HEK293 (cell line): Measurements from ENCODE around the gene ZNF609.

Source experiments
- CTCF ChIA-PET: fragments of 350-600 bp; formaldehyde crosslinking; extraction: SDS; loops from one replicate; lab custom pipeline; 2021; ENCODE audit warnings: antibody characterized with exemption; lab: Yijun Ruan, JAX
- POLR2A ChIA-PET: fragments of 300-600 bp; formaldehyde crosslinking; extraction: SDS; loops from one replicate; lab custom pipeline; 2020; ENCODE audit warnings: antibody characterized with exemption, inconsistent platforms; lab: Yijun Ruan, JAX
- H3K27ac ChIP-seq: fragments of 200-500 bp; sonication (Bioruptor generic); 2 replicates; pipeline ENCODE4 v1.5.1; 2014; ENCODE audit warnings: low read depth, low read length, control low read depth, inconsistent platforms; ENCODE audit errors: extremely low read depth
- H3K36me3 ChIP-seq, 2 experiments: fragments of 200-500 bp in 1 of 2; sonication (Bioruptor generic) in 1 of 2; 1 replicate in 1 of 2; 2 replicates in 1 of 2; pipeline ENCODE4 v1.5.1; 2014 to 2017; ENCODE audit warnings: inconsistent platforms in 2 of 2, low read length in 2 of 2; ENCODE audit not compliant: control insufficient read depth in 2 of 2, insufficient read depth in 1 of 2
- H3K4me1 ChIP-seq: fragments of 200-500 bp; sonication (Bioruptor generic); 2 replicates; pipeline ENCODE4 v1.5.1; 2014; ENCODE audit warnings: mild to moderate bottlenecking, low read length, inconsistent platforms; ENCODE audit not compliant: control insufficient read depth, insufficient read depth
- H3K4me3 ChIP-seq: 2 replicates; pipeline ENCODE4 v1.5.1; 2011; ENCODE audit warnings: low read depth, mild to moderate bottlenecking, control low read depth, low read length, moderate library complexity
- H3K9me3 ChIP-seq: fragments of 200-500 bp; sonication (Bioruptor generic); 2 replicates; pipeline ENCODE4 v1.5.1; 2014; ENCODE audit warnings: low read depth, low read length, inconsistent platforms; ENCODE audit not compliant: control insufficient read depth, insufficient read depth
- BCL11B ChIP-seq: fragments of 450-650 bp; formaldehyde crosslinking; IDR thresholded peaks from 2 replicates; pipeline ENCODE4 v1.5.1; 2016; ENCODE audit warnings: low read depth, missing biosample characterization, missing genetic modification characterization
- GLI2 ChIP-seq: fragments of 450-650 bp; formaldehyde crosslinking; IDR thresholded peaks from 2 replicates; pipeline ENCODE4; 2017; ENCODE audit warnings: missing biosample characterization, missing genetic modification characterization, low read depth, borderline replicate concordance
- TRIM28 ChIP-seq: IDR thresholded peaks from 2 replicates; pipeline ENCODE4 v1.6.1; 2011; ENCODE audit warnings: low read length, control low read depth, borderline replicate concordance
- WT1 ChIP-seq: fragments of 450-650 bp; formaldehyde crosslinking; IDR thresholded peaks from 2 replicates; pipeline ENCODE4 v1.5.1; 2016; ENCODE audit warnings: missing biosample characterization, missing genetic modification characterization
- YY2 ChIP-seq: fragments of 450-650 bp; formaldehyde crosslinking; IDR thresholded peaks from 2 replicates; pipeline ENCODE4 v1.5.1; 2016; ENCODE audit warnings: missing biosample characterization, missing genetic modification characterization
- ZBTB44 ChIP-seq: fragments of 450-650 bp; IDR thresholded peaks from 2 replicates; pipeline ENCODE4 v1.5.1; 2018; ENCODE audit warnings: missing biosample characterization, mild to moderate bottlenecking, missing genetic modification characterization
- ZFP69B ChIP-seq: fragments of 450-650 bp; formaldehyde crosslinking; IDR thresholded peaks from 2 replicates; pipeline ENCODE4 v1.5.1; 2016; ENCODE audit warnings: missing biosample characterization, missing genetic modification characterization
- ZNF169 ChIP-seq: fragments of 450-650 bp; formaldehyde crosslinking; IDR thresholded peaks from 2 replicates; pipeline ENCODE4 v1.5.1; 2016; ENCODE audit warnings: missing biosample characterization, missing genetic modification characterization
- ZNF391 ChIP-seq: fragments of 450-650 bp; formaldehyde crosslinking; IDR thresholded peaks from 2 replicates; pipeline ENCODE4 v1.5.1; 2016; ENCODE audit warnings: low read depth, missing biosample characterization, missing genetic modification characterization, borderline replicate concordance
- ZNF433 ChIP-seq: fragments of 450-650 bp; formaldehyde crosslinking; IDR thresholded peaks from 2 replicates; pipeline ENCODE4 v1.5.1; 2016; ENCODE audit warnings: missing biosample characterization, missing genetic modification characterization, low read depth
- ZNF514 ChIP-seq: fragments of 450-650 bp; formaldehyde crosslinking; IDR thresholded peaks from 2 replicates; pipeline ENCODE4 v1.5.1; 2016; ENCODE audit warnings: missing biosample characterization, missing genetic modification characterization
- ZNF548 ChIP-seq: fragments of 450-650 bp; formaldehyde crosslinking; IDR thresholded peaks from 2 replicates; pipeline ENCODE4 v1.5.1; 2016; ENCODE audit warnings: missing biosample characterization, missing genetic modification characterization
- ZNF654 ChIP-seq: fragments of 450-650 bp; formaldehyde crosslinking; IDR thresholded peaks from 2 replicates; pipeline ENCODE4 v1.5.1; 2016; ENCODE audit warnings: low read depth, missing biosample characterization, missing genetic modification characterization
- ZNF670 ChIP-seq: fragments of 450-650 bp; formaldehyde crosslinking; IDR thresholded peaks from 2 replicates; pipeline ENCODE4 v1.5.1; 2016; ENCODE audit warnings: missing biosample characterization, missing genetic modification characterization, low read depth
- TF ChIP-seq, protein P1 (sequence below): sonication (generic); formaldehyde crosslinking; IDR thresholded peaks from 2 replicates; pipeline ENCODE4 v1.8.1; 2022; ENCODE audit warnings: mild to moderate bottlenecking, moderate library complexity, missing genetic modification reagents
- TF ChIP-seq, protein P2 (sequence below): fragments of 450-650 bp; formaldehyde crosslinking; optimal IDR thresholded peaks from 2 replicates; pipeline ENCODE3; 2016; ENCODE audit warnings: missing biosample characterization, mild to moderate bottlenecking, missing genetic modification characterization

ZNF609 gene

DNA sequence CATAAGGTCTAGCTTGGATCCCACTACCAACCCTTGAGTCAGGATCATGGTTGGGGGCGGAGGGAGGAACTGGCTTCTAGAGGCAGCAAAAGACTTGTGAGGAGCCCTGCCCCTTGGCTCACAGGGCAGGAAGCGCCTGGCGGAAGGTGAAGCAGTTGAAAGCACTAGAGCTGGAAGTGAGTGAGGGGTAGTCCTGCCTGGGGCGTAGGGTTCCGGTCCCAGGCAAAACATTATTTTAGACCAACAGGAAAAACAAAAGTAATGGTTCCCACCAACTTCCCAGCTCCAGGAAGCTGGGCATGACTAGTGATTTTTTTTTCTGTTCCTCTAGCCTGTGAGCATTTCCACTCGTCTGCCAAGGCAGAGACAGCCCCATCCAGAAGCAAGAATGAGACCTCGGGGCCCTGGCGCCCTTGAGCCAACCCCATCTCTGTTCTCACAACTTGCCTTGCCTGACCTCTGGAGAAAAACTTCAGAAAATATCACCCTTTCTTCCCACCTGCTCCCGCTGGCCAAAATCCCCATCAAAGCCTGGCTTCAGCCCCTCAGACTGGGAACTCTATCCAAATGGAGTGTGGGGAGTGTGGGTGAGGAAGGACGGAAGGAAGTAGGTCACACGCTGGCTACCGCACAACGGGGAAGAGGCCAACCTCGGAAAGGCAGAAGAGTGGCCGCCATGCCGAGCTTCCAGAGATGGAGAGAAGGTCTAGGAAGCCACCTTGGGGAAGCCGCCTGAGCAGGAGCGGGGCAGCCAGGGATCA, 257.5 kb downstream of the ZNF609 start (continued):
- TF ChIP-seq, protein P1, sequence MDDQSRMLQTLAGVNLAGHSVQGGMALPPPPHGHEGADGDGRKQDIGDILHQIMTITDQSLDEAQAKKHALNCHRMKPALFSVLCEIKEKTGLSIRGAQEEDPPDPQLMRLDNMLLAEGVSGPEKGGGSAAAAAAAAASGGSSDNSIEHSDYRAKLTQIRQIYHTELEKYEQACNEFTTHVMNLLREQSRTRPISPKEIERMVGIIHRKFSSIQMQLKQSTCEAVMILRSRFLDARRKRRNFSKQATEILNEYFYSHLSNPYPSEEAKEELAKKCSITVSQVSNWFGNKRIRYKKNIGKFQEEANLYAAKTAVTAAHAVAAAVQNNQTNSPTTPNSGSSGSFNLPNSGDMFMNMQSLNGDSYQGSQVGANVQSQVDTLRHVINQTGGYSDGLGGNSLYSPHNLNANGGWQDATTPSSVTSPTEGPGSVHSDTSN (CRISPR knock-in tag): no peak

DNA sequence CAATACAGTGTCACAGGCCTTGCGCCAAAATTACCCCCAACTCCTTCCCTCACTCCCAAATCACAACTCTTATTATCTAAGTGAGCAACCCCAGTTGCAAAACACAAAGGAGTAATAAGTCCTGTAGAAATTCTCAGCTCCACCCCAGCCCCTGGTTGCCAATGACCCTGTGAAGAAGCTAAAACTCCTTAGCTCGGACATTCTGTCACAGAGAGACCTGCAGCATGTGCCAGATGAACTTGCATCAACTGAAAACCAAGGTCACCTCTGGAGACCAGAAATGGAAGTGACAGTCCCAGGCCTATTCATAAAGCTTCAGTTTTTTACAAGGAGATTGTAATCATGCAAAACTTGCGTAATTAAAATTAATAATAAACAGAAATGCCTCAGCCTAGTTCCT, 259.8 kb downstream of the ZNF609 start:
- CTCF ChIA-PET: interaction anchor here (0.6 to 1.6 kb wide), 4 partner anchors 23 to 476 kb away, joined by 3 to 6 read pairs (median 3); no protein-coding TSS in a partner anchor
- TF ChIP-seq TRIM28 (no peak), YY2 (no peak), ZNF169 (tag by site-specific recombination) (no peak), ZNF654 (tag by site-specific recombination) (no peak), ZNF548 (tag by site-specific recombination) (no peak), ZNF670 (tag by site-specific recombination) (no peak), ZNF391 (tag by site-specific recombination) (no peak), WT1 (tag by site-specific recombination) (no peak)
- TF ChIP-seq, all 188 proteins: peak for 0
- POLR2A ChIA-PET: interaction anchor here (0.7 kb wide), 2 partner anchors 30 to 40 kb away, joined by 3 to 5 read pairs; no protein-coding TSS in a partner anchor

DNA sequence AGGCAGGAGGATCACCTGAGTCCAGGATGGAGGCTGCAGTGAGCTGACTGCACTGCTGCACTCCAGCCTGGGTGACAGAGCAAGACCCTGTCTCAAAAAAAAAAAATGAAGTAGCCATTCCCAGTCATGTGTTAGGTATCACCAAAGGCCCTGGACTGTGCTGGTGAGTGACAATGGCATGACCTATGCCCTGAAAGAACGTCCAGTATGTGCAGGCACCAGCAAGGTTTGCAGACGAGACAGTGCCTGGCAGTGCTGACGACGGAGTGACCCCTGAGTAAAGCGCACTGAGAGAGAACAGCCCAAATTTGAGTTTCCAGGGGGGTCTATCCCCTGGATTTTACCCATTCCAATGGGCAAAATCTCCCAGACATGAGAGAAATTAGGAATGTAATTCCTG, 269.8 kb downstream of the ZNF609 start:
- no peak overlapping the region for H3K27ac ChIP-seq
- ChIA-PET CTCF (interaction anchor here (0.6 to 7.1 kb wide), 15 partner anchors 9 to 506 kb away, joined by 3 to 127 read pairs (median 3); no protein-coding TSS in a partner anchor), POLR2A (no interaction called here)
- TF ChIP-seq ZNF514 (tag by site-specific recombination): no peak
- no peak for TF ChIP-seq ZNF433 (tag by site-specific recombination)
- no peak for TF ChIP-seq GLI2
- TF ChIP-seq, protein P2, sequence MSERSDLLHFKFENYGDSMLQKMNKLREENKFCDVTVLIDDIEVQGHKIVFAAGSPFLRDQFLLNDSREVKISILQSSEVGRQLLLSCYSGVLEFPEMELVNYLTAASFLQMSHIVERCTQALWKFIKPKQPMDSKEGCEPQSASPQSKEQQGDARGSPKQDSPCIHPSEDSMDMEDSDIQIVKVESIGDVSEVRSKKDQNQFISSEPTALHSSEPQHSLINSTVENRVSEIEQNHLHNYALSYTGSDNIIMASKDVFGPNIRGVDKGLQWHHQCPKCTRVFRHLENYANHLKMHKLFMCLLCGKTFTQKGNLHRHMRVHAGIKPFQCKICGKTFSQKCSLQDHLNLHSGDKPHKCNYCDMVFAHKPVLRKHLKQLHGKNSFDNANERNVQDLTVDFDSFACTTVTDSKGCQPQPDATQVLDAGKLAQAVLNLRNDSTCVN (tag by site-specific recombination): no peak
- no peak for TF ChIP-seq BCL11B (tag by site-specific recombination)
- TF ChIP-seq ZBTB44 (tag by site-specific recombination): no peak
- TF ChIP-seq ZFP69B (tag by site-specific recombination): no peak
- no peaks in the 10 kb centered on the region for H3K9me3 ChIP-seq
- no peaks in the 10 kb centered on the region for H3K4me1 ChIP-seq
- no peaks in the 10 kb centered on the region for H3K36me3 ChIP-seq
- no peak overlapping the region for H3K4me3 ChIP-seq

More for the DNA sequence above, 259.8 kb downstream of the ZNF609 start:
- Histone ChIP-seq H3K36me3 (no peaks in the 10 kb centered on the region), H3K27ac (no peak overlapping the region), H3K4me1 (no peaks in the 10 kb centered on the region), H3K4me3 (no peak overlapping the region), H3K9me3 (no peaks in the 10 kb centered on the region)
